SU-DHL-6 (cell line): ENCODE data around the gene PRKD1.
A peak's percentile ranks its signal among the peaks of the same experiment; 100 is the strongest.

Source experiments
- H2AFZ ChIP-seq: fragments of 200-600 bp; sonication (generic); 2 replicates; pipeline ENCODE4 v1.6.1; 2014; ENCODE audit warnings: low read depth, mild to moderate bottlenecking, moderate library complexity, mixed read lengths, antibody characterized with exemption, low read length; ENCODE audit not compliant: severe bottlenecking
- H3F3A ChIP-seq: fragments of 200-600 bp; shearing (Covaris generic); 2 replicates; pipeline ENCODE4 v1.6.0; 2016; ENCODE audit warnings: antibody characterized with exemption, mild to moderate bottlenecking; ENCODE audit not compliant: insufficient read depth
- H3K27ac ChIP-seq: fragments of 200-600 bp; sonication (generic); 2 replicates; pipeline ENCODE4 v1.5.1; 2016; ENCODE audit warnings: low read depth, mild to moderate bottlenecking, low read length, moderate library complexity, mixed read lengths
- H3K27me3 ChIP-seq: fragments of 200-600 bp; sonication (generic), shearing (Covaris generic); 2 replicates; pipeline ENCODE4 v1.6.0; 2014; ENCODE audit warnings: mild to moderate bottlenecking, low read length
- H3K36me3 ChIP-seq: fragments of 200-600 bp; sonication (generic); 2 replicates; pipeline ENCODE4 v1.6.1; 2014; ENCODE audit warnings: mild to moderate bottlenecking, low read length, mixed read lengths
- H3K4me2 ChIP-seq: fragments of 300-600, 200-600 bp; shearing (Covaris generic), sonication (generic); 2 replicates; pipeline ENCODE4 v1.6.0; 2014; ENCODE audit warnings: low read length, low read depth, mild to moderate bottlenecking; ENCODE audit not compliant: poor library complexity, severe bottlenecking
- H3K4me3 ChIP-seq: fragments of 200-600 bp; sonication (generic); 2 replicates; pipeline ENCODE4 v1.5.1; 2014; ENCODE audit warnings: antibody characterized with exemption, low read length, mild to moderate bottlenecking, mixed read lengths; ENCODE audit not compliant: insufficient read depth, poor library complexity, severe bottlenecking
- H3K79me2 ChIP-seq: fragments of 200-600 bp; sonication (generic); 2 replicates; pipeline ENCODE4 v1.6.1; 2014; ENCODE audit warnings: mild to moderate bottlenecking, low read length, moderate library complexity; ENCODE audit not compliant: insufficient read depth
- H3K9ac ChIP-seq: fragments of 200-600 bp; sonication (generic); 2 replicates; pipeline ENCODE4 v1.7.0; 2014; ENCODE audit warnings: mild to moderate bottlenecking, low read length
- H3K9me2 ChIP-seq: fragments of 200-600 bp; sonication (generic); replicated peaks from 2 replicates; pipeline ENCODE4 v1.6.1; 2014; ENCODE audit warnings: low read length; ENCODE audit not compliant: insufficient read depth
- H3K9me3 ChIP-seq: fragments of 200-600 bp; sonication (generic); 2 replicates; pipeline ENCODE4 v1.6.1; 2014; ENCODE audit warnings: low read length, mixed read lengths; ENCODE audit not compliant: insufficient read depth
- H4K20me1 ChIP-seq: fragments of 200-600 bp; sonication (generic); 2 replicates; pipeline ENCODE4 v1.6.1; 2014; ENCODE audit warnings: low read depth, mild to moderate bottlenecking, antibody characterized with exemption, low read length, moderate library complexity, mixed read lengths
- EZH2phosphoT487 ChIP-seq: fragments of 200-600 bp; sonication (generic), shearing (Covaris generic); conservative IDR thresholded peaks from 2 replicates; pipeline ENCODE4 v1.6.1; 2018; ENCODE audit warnings: mild to moderate bottlenecking, antibody characterized with exemption, low read length, moderate library complexity, mixed read lengths
- TF ChIP-seq, protein P1 (sequence below): fragments of 200-600 bp; sonication (generic); IDR thresholded peaks from one replicate; pipeline ENCODE4 v1.5.1; 2017; ENCODE audit warnings: antibody characterized with exemption, mild to moderate bottlenecking, low read length, moderate library complexity; ENCODE audit not compliant: insufficient read depth, poor library complexity, severe bottlenecking

Gene PRKD1

DNA sequence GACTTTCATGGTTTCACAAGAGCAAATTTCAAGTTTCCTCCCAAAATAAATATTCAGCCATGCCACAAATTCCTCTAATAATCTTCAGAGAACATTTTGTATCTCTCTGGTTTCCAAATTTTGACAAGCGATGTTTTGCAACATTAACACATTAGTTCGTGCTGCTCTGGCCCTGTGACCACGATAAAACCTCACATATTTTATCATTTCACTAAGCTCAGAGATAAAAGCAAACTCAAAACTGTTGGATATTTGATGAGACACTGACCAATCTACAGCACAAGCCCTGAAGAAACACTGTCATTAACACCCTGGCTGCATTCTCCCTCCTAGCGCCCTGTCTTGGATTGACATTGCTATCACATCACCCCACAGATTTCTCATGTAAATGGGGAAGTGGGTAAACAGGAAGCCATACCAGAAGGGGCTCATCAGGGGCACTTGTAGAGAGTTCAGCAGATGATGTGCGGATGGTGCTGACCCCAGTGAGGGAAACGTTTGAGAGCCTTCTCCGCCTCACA lies 264.3 kb downstream of the PRKD1 start:
- no peaks in the 10 kb centered on the region for H3F3A ChIP-seq
- H3K27ac ChIP-seq = no peak overlapping the region
- no peak overlapping the region for H3K9ac ChIP-seq
- H3K27me3 ChIP-seq = no peaks in the 10 kb centered on the region
- no peaks in the 10 kb centered on the region for H3K36me3 ChIP-seq
- peak overlapping the region; percentile 35 for H2AFZ ChIP-seq
- H3K4me2 ChIP-seq = no peak overlapping the region
- TF ChIP-seq, protein P1, sequence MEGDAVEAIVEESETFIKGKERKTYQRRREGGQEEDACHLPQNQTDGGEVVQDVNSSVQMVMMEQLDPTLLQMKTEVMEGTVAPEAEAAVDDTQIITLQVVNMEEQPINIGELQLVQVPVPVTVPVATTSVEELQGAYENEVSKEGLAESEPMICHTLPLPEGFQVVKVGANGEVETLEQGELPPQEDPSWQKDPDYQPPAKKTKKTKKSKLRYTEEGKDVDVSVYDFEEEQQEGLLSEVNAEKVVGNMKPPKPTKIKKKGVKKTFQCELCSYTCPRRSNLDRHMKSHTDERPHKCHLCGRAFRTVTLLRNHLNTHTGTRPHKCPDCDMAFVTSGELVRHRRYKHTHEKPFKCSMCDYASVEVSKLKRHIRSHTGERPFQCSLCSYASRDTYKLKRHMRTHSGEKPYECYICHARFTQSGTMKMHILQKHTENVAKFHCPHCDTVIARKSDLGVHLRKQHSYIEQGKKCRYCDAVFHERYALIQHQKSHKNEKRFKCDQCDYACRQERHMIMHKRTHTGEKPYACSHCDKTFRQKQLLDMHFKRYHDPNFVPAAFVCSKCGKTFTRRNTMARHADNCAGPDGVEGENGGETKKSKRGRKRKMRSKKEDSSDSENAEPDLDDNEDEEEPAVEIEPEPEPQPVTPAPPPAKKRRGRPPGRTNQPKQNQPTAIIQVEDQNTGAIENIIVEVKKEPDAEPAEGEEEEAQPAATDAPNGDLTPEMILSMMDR = no peak
- TF ChIP-seq EZH2phosphoT487 = no peak
- no peaks in the 10 kb centered on the region for H3K9me3 ChIP-seq
- no peaks in the 10 kb centered on the region for H3K79me2 ChIP-seq
- no peak overlapping the region for H3K4me3 ChIP-seq
- H4K20me1 ChIP-seq = no peaks in the 10 kb centered on the region
- no peaks in the 10 kb centered on the region for H3K9me2 ChIP-seq

DNA sequence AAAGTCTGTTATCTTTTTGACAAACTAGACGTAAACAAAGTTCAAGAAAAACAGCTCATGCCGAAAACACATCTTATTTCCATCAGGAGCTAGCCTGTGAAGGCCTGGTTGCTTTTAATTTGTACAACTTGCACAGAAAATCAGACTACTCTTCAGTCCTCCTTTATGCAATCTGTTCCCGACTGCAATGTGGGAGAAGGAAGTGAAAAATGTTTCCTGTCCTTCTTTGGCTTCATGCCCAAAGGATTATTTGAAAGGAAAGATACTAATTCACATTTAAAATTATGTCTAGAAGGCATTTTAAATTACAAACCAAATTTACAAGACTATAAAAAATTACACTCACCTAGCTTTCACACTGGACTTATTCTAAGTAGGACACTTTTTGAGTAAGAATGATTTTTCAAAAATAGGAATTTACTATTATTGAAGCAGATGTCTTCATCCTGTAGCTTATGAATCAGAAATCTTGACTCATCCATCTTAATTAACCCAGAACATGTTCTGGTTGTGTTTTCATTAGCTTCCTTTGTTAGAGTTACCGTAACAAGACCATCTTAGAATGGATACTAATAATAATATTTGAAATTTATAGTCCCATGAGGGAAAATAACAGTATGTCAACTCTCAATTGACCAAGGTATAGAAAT lies 272.6 kb downstream of the PRKD1 start:
- Histone ChIP-seq H3K27me3 (no peaks in the 10 kb centered on the region), H3K4me3 (no peak overlapping the region), H3K36me3 (no peaks in the 10 kb centered on the region; the same call in 1 of the 2 replicates), H3K9me3 (no peaks in the 10 kb centered on the region), H3K9ac (no peak overlapping the region), H4K20me1 (no peaks in the 10 kb centered on the region), H3F3A (no peaks in the 10 kb centered on the region), H3K79me2 (no peaks in the 10 kb centered on the region), H3K4me2 (no peak overlapping the region), H3K9me2 (no peaks in the 10 kb centered on the region), H3K27ac (no peak overlapping the region), H2AFZ (no peak overlapping the region)
- TF ChIP-seq, protein P1 = no peak
- TF ChIP-seq EZH2phosphoT487 = no peak

DNA sequence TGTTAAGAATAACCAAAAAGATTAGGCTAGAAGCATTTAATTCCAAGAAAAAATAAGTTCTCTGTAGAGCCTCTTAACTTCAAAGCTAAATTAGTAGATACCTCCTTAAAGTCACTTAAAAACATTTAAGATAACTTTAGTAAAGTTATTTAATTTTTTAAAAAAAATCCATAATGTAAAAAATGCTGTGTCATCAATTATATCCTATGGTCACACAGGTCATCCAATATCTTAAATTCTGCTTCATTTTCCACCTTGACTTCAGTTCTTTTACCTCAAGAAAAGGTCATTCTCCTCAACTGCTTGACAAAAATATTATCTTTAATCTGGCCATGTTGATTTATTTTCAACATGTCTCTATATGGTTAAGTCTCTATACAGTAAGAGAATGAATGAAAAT lies 274.3 kb downstream of the PRKD1 start:
- Histone ChIP-seq H3K27me3 (no peaks in the 10 kb centered on the region), H3K4me2 (no peak overlapping the region), H3K9ac (no peak overlapping the region), H3K9me2 (no peaks in the 10 kb centered on the region), H3K36me3 (no peaks in the 10 kb centered on the region; the same call in 1 of the 2 replicates), H3K27ac (no peak overlapping the region), H3K79me2 (no peaks in the 10 kb centered on the region), H3K9me3 (peaks cover 9% of the 10 kb centered on the region; the same call in 1 of the 2 replicates), H2AFZ (no peak overlapping the region), H3K4me3 (no peak overlapping the region), H4K20me1 (no peaks in the 10 kb centered on the region), H3F3A (no peaks in the 10 kb centered on the region)
- TF ChIP-seq, protein P1 = no peak
- TF ChIP-seq EZH2phosphoT487 = no peak
